Peyer's patch (tissue), 4 donors: Measurements from ENCODE around the gene MMP17.

Source experiments
- CTCF ChIP-seq, 6 experiments: fragments of 450-650 bp in 4 of 6; fragments of 200-600 bp in 2 of 6; sonication (generic) in 1 of 6; IDR thresholded peaks; one replicate each; pipeline ENCODE4 v1.5.1; 2017 to 2019; ENCODE audit warnings: antibody characterized with exemption in 6 of 6, mild to moderate bottlenecking in 3 of 6, moderate library complexity in 1 of 6
- POLR2A ChIP-seq, 2 donors: fragments of 450-650 bp; IDR thresholded peaks; one replicate each; pipeline ENCODE4 v1.5.1; 2017; ENCODE audit warnings: antibody characterized with exemption in 2 of 2, mild to moderate bottlenecking in 2 of 2, moderate library complexity in 2 of 2

GRCh38 chr12:131805421-131805820, 22.8 kb upstream of the MMP17 start:
- TF ChIP-seq CTCF (IDR thresholded peaks at IDR 0.05): no peak
- TF ChIP-seq POLR2A (IDR thresholded peaks at IDR 0.05): no peak
